Neural cell (in vitro differentiated cells): Measurements from ENCODE around the gene TMEM131L.

Experiments
- CTCF ChIP-seq: fragments of 450-650 bp; IDR thresholded peaks from 2 replicates; pipeline ENCODE4 v1.5.1; 2014; ENCODE audit warnings: antibody characterized with exemption, mild to moderate bottlenecking, moderate library complexity; ENCODE audit not compliant: poor library complexity, severe bottlenecking
- EZH2 ChIP-seq: fragments of 200-600, 300-800 bp; shearing (Covaris generic), sonication (generic); IDR thresholded peaks from 2 replicates; pipeline ENCODE4 v1.6.1; 2014; ENCODE audit warnings: antibody characterized with exemption, low read length, borderline replicate concordance, mild to moderate bottlenecking; ENCODE audit not compliant: insufficient read depth, poor library complexity, severe bottlenecking
- POLR2AphosphoS5 ChIP-seq: IDR thresholded peaks from 2 replicates; pipeline ENCODE4 v1.6.1; 2012
- TAF1 ChIP-seq: IDR thresholded peaks from 2 replicates; pipeline ENCODE4 v1.6.1; 2012; ENCODE audit warnings: low read depth

- TF ChIP-seq CTCF: no peak
- TF ChIP-seq EZH2: no peak
- no peak for TF ChIP-seq POLR2AphosphoS5
- TF ChIP-seq TAF1: no peak
Measured at GRCh38 chr4:153434190-153434589, 32.0 kb upstream of the TMEM131L start.
